Trophoblast cell (in vitro differentiated cells and primary cell): ENCODE results near the gene IFNGR1.

ENCODE experiments used
- DNase-seq, 2 donors: peaks; one replicate each; pipeline ENCODE4 v3.0.0-alpha.2; 2016
- H2AFZ ChIP-seq: 2 replicates; pipeline ENCODE4 v1.6.1; 2013; ENCODE audit warnings: low read length, moderate library complexity, mild to moderate bottlenecking; ENCODE audit not compliant: insufficient read depth, poor library complexity
- H2AK5ac ChIP-seq: 2 replicates; pipeline ENCODE4 v1.6.1; 2013; ENCODE audit warnings: mild to moderate bottlenecking, low read length
- H2BK120ac ChIP-seq: 2 replicates; pipeline ENCODE4 v1.6.1; 2013; ENCODE audit warnings: low read length, mild to moderate bottlenecking, moderate library complexity; ENCODE audit not compliant: insufficient read depth, poor library complexity
- H2BK12ac ChIP-seq: 2 replicates; pipeline ENCODE4 v1.6.1; 2013; ENCODE audit warnings: mild to moderate bottlenecking, low read length, moderate library complexity
- H2BK5ac ChIP-seq: 2 replicates; pipeline ENCODE4 v1.6.1; 2013; ENCODE audit warnings: low read length, low read depth, moderate library complexity, mild to moderate bottlenecking; ENCODE audit not compliant: poor library complexity
- H3K14ac ChIP-seq: 2 replicates; pipeline ENCODE4 v1.6.1; 2013; ENCODE audit warnings: mild to moderate bottlenecking, low read length
- H3K18ac ChIP-seq: 2 replicates; pipeline ENCODE4 v1.6.1; 2013; ENCODE audit warnings: mild to moderate bottlenecking, low read length
- H3K23ac ChIP-seq: 2 replicates; pipeline ENCODE4 v1.6.1; 2013; ENCODE audit warnings: low read length
- H3K27ac ChIP-seq: 2 replicates; pipeline ENCODE4 v1.5.1; 2013; ENCODE audit warnings: low read depth, mild to moderate bottlenecking, inconsistent platforms, low read length, moderate library complexity
- H3K27me3 ChIP-seq: 2 replicates; pipeline ENCODE4 v1.6.1; 2013; ENCODE audit warnings: inconsistent platforms, mild to moderate bottlenecking, low read length, moderate library complexity; ENCODE audit not compliant: insufficient read depth
- H3K36me3 ChIP-seq, 2 experiments: 1 replicate in 1 of 2; 2 replicates in 1 of 2; pipeline ENCODE4 v1.6.1; 2013; ENCODE audit warnings: low read length in 2 of 2, mild to moderate bottlenecking in 2 of 2, moderate library complexity in 1 of 2; ENCODE audit not compliant: insufficient read depth in 2 of 2, control insufficient read depth in 1 of 2
- H3K4ac ChIP-seq: 2 replicates; pipeline ENCODE4 v1.6.1; 2013; ENCODE audit warnings: low read depth, mild to moderate bottlenecking, low read length, moderate library complexity
- H3K4me1 ChIP-seq, 2 experiments: 1 replicate in 1 of 2; 2 replicates in 1 of 2; pipeline ENCODE4 v1.6.1; 2013; ENCODE audit warnings: low read length in 2 of 2, mild to moderate bottlenecking in 2 of 2, moderate library complexity in 1 of 2; ENCODE audit not compliant: insufficient read depth in 2 of 2, control insufficient read depth in 1 of 2
- H3K4me2 ChIP-seq: 2 replicates; pipeline ENCODE4 v1.6.1; 2013; ENCODE audit warnings: inconsistent platforms, mild to moderate bottlenecking, low read length, moderate library complexity
- H3K4me3 ChIP-seq: 2 replicates; pipeline ENCODE4 v1.5.1; 2013; ENCODE audit warnings: mild to moderate bottlenecking, low read depth, low read length, inconsistent platforms
- H3K79me1 ChIP-seq: one replicate; pipeline ENCODE4 v1.6.1; 2013; ENCODE audit warnings: low read length
- H3K79me2 ChIP-seq: 2 replicates; pipeline ENCODE4 v1.6.1; 2013; ENCODE audit warnings: low read length, mild to moderate bottlenecking; ENCODE audit not compliant: control insufficient read depth, insufficient read depth, poor library complexity
- H3K9ac ChIP-seq: 2 replicates; pipeline ENCODE4 v1.6.1; 2013; ENCODE audit warnings: mild to moderate bottlenecking, low read length
- H3K9me3 ChIP-seq: 2 replicates; pipeline ENCODE4 v1.6.1; 2013; ENCODE audit warnings: low read depth, mild to moderate bottlenecking, control low read depth, inconsistent platforms, low read length; ENCODE audit not compliant: insufficient read depth
- H4K12ac ChIP-seq: 2 replicates; pipeline ENCODE4 v1.6.1; 2013; ENCODE audit warnings: low read depth, mild to moderate bottlenecking, low read length, moderate library complexity
- H4K8ac ChIP-seq: 2 replicates; pipeline ENCODE4 v1.6.1; 2013; ENCODE audit warnings: low read depth, mild to moderate bottlenecking, low read length, moderate library complexity
- H4K91ac ChIP-seq: one replicate; pipeline ENCODE4 v1.6.1; 2013; ENCODE audit warnings: low read depth, mild to moderate bottlenecking, low read length, moderate library complexity
- WGBS: extraction: QIAGEN DNeasy Blood & Tissue Kit; methylation state at CpG from one replicate; pipeline ENCODE4 v1.1.7; 2013; ENCODE audit warnings: missing lambda C conversion rate; ENCODE audit not compliant: insufficient read length, insufficient coverage; ENCODE audit errors: extremely low coverage; 5-methylcytosine and 5-hydroxymethylcytosine counted together

The IFNGR1 gene

GRCh38 chr6:137206577-137206976, 12.6 kb downstream of the IFNGR1 start:
- no peak overlapping the region for H3K4me3 ChIP-seq
- no peak overlapping the region for H2BK5ac ChIP-seq
- no peak overlapping the region for H2AK5ac ChIP-seq
- no peak overlapping the region for H3K9ac ChIP-seq
- H3K18ac ChIP-seq = no peak overlapping the region
- no peak overlapping the region for H3K23ac ChIP-seq
- no peaks in the 10 kb centered on the region for H3K4me1 ChIP-seq
- no CpG with 5 or more reads among the region's 1 CpG for WGBS
- no peak overlapping the region for H4K91ac ChIP-seq
- peaks cover 4% of the 10 kb centered on the region for H3K79me2 ChIP-seq
- no peak overlapping the region for H3K27ac ChIP-seq
- no peak for DNase-seq
- no peaks in the 10 kb centered on the region for H3K79me1 ChIP-seq
- no peak overlapping the region for H4K8ac ChIP-seq
- no peak overlapping the region for H2BK12ac ChIP-seq
- H3K14ac ChIP-seq = no peak overlapping the region
- H3K36me3 ChIP-seq = peaks cover 15 to 17% of the 10 kb centered on the region in 2 experiments
- no peak overlapping the region for H3K4ac ChIP-seq
- no peak overlapping the region for H4K12ac ChIP-seq
- H3K9me3 ChIP-seq = peaks cover 5% of the 10 kb centered on the region
- no peak overlapping the region for H2BK120ac ChIP-seq
- H2AFZ ChIP-seq = no peak overlapping the region
- H3K27me3 ChIP-seq = no peaks in the 10 kb centered on the region
- H3K4me2 ChIP-seq = no peak overlapping the region

DNA sequence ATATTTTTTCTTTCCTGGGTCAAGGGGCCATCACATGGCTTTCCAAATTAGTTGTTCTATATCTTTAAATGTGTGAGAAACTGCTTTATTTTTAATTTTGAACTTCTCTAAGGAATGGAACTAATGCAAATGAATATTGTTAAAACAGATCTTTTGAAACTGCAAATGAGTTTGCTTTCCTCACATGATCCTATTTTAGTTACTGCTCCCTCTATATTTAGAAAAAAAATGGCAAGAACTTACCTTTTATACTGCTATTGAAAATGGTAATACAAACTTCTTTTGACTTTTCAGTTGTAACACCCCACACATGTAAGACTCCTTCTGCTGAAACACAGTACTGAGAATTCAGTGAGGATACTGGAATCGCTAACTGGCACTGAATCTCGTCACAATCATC, 15.9 kb downstream of the IFNGR1 start:
- H2BK12ac ChIP-seq = no peak overlapping the region
- H3K18ac ChIP-seq = no peak overlapping the region
- H3K4me1 ChIP-seq = no peaks in the 10 kb centered on the region
- no CpG with 5 or more reads among the region's 2 CpGs for WGBS
- no peak overlapping the region for H4K91ac ChIP-seq
- no peak overlapping the region for H3K14ac ChIP-seq
- no peak overlapping the region for H3K4ac ChIP-seq
- H2AK5ac ChIP-seq = no peak overlapping the region
- H3K9ac ChIP-seq = no peak overlapping the region
- H3K27ac ChIP-seq = no peak overlapping the region
- no peaks in the 10 kb centered on the region for H3K79me2 ChIP-seq
- no peak overlapping the region for H4K8ac ChIP-seq
- no peak for DNase-seq
- no peak overlapping the region for H3K4me2 ChIP-seq
- peaks cover 1% of the 10 kb centered on the region for H3K9me3 ChIP-seq
- H3K79me1 ChIP-seq = no peaks in the 10 kb centered on the region
- no peak overlapping the region for H2AFZ ChIP-seq
- no peak overlapping the region for H3K23ac ChIP-seq
- H3K4me3 ChIP-seq = no peak overlapping the region
- H4K12ac ChIP-seq = no peak overlapping the region
- peaks cover 11 to 22% of the 10 kb centered on the region in 2 experiments for H3K36me3 ChIP-seq
- no peak overlapping the region for H2BK120ac ChIP-seq
- no peak overlapping the region for H2BK5ac ChIP-seq
- no peaks in the 10 kb centered on the region for H3K27me3 ChIP-seq

DNA sequence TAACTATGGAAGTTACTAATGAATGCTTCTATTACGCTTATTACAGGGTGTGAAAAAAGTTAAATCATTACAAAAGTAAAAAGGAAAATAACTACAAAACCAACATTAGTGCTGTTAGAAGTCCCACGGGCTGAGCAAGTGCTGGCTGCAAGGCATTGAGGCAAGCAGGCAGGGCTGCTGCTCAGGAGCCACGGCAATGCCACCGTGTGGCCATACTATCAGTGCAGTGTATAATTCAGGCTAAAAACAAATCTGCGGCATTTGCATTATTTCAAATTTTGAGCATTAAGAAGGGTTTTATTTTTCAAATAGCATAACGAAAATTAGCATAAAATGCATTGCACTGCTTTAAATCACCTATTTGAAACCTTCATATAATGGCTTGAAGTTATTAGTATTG, 17.1 kb downstream of the IFNGR1 start:
- no peak overlapping the region for H4K12ac ChIP-seq
- no peak overlapping the region for H3K4me2 ChIP-seq
- H2AK5ac ChIP-seq = no peak overlapping the region
- H3K36me3 ChIP-seq = peaks cover 10 to 26% of the 10 kb centered on the region in 2 experiments
- no peak overlapping the region for H4K8ac ChIP-seq
- H3K9ac ChIP-seq = no peak overlapping the region
- peak; percentile 44 to 62 for DNase-seq
- H3K4me1 ChIP-seq = no peaks in the 10 kb centered on the region
- no peaks in the 10 kb centered on the region for H3K79me2 ChIP-seq
- H2BK12ac ChIP-seq = no peak overlapping the region
- H3K23ac ChIP-seq = no peak overlapping the region
- H3K4me3 ChIP-seq = no peak overlapping the region
- H3K18ac ChIP-seq = no peak overlapping the region
- H3K27me3 ChIP-seq = no peaks in the 10 kb centered on the region
- H2BK120ac ChIP-seq = no peak overlapping the region
- no peak overlapping the region for H2BK5ac ChIP-seq
- H3K14ac ChIP-seq = no peak overlapping the region
- H3K9me3 ChIP-seq = no peaks in the 10 kb centered on the region
- no peak overlapping the region for H4K91ac ChIP-seq
- no peak overlapping the region for H3K4ac ChIP-seq
- no peaks in the 10 kb centered on the region for H3K79me1 ChIP-seq
- WGBS = no CpG with 5 or more reads among the region's 6 CpGs
- no peak overlapping the region for H3K27ac ChIP-seq
- no peak overlapping the region for H2AFZ ChIP-seq

DNA sequence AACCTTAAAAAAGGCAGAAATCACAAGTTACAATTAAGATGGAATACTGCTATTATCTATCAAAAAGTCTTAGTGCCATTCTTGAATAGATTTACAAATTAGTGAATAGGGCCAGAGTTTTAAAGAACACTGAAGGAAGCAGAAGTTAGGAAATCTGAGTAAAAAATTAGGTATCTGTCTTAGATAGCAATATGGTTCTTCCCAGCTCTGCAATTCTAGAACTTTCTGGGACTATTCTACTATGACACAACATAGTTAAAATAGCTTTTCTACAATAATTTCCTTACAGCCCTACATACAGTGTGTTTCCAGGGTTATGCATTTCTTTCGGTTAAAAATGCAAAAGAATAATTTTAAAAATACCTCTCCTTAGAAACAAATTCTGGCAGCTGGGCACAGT, 18.2 kb downstream of the IFNGR1 start:
- no peak overlapping the region for H3K4me2 ChIP-seq
- no peak overlapping the region for H2AK5ac ChIP-seq
- H2BK120ac ChIP-seq = no peak overlapping the region
- no peak overlapping the region for H2AFZ ChIP-seq
- DNase-seq = no peak
- peaks cover 10 to 28% of the 10 kb centered on the region in 2 experiments for H3K36me3 ChIP-seq
- no peak overlapping the region for H2BK12ac ChIP-seq
- no peak overlapping the region for H3K14ac ChIP-seq
- H3K18ac ChIP-seq = no peak overlapping the region
- no peaks in the 10 kb centered on the region for H3K9me3 ChIP-seq
- H3K27ac ChIP-seq = no peak overlapping the region
- no peaks in the 10 kb centered on the region for H3K4me1 ChIP-seq
- H3K79me2 ChIP-seq = no peaks in the 10 kb centered on the region
- H3K9ac ChIP-seq = no peak overlapping the region
- no peak overlapping the region for H2BK5ac ChIP-seq
- no peak overlapping the region for H3K4me3 ChIP-seq
- H4K8ac ChIP-seq = no peak overlapping the region
- H3K79me1 ChIP-seq = no peaks in the 10 kb centered on the region
- H3K27me3 ChIP-seq = no peaks in the 10 kb centered on the region
- H4K12ac ChIP-seq = no peak overlapping the region
- no peak overlapping the region for H3K23ac ChIP-seq
- WGBS = no CpG with 5 or more reads among the region's 1 CpG
- H3K4ac ChIP-seq = no peak overlapping the region
- no peak overlapping the region for H4K91ac ChIP-seq
